NCI-H2227 (cell line): Measurements from ENCODE around the gene NLGN3.

Experiments used
- DNase-seq: peaks from one replicate; lab custom pipeline; 2025; ENCODE audit not compliant: unreplicated experiment; lab: John Stamatoyannopoulos, UW

NLGN3 gene

DNA sequence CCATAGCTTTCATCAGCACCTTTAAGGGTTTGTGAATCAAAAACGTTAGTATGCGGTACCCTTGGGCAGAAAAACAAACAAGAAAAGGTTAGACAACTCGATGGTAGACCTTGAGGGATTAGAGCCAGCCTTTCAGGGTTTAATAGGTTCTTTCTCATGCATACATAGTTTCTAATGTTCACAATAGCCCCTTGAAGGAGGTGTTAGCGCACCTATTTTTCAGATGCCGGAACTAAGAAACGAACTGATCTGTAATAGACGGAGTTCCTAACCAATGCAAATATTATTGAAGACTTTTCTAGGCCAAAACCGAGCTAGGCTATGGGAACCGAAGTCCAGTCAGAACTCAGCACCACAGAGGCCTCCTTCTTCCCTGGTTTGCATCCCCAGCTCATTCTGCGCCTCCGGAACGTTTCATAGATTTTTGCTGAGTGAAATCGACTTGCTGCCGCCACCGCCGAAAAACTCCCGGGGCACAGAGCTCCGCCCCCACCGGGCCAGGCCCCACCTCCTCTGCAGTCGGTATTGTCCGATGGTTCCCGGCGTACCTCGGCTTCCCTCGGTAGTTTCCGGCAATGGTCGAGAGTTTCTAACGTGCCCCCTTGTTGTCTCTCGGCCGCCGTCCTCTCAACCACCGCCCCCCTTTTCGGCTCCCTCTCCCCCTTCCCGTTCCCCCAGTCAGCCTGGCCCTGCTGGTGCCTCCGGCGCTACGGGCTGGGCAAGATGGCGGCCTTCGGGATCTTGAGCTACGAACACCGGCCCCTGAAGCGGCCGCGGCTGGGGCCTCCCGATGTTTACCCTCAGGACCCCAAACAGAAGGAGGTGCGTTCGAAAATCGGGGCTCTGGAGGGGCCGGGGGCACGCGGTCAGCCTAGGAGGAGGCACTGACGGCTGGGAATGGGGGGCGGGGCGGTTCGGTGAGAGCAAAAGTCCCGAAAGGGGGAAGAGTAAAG, 26.3 kb upstream of the NLGN3 start, which contains the start of gene MED12:
TSS of gene MED12 (plus strand) at position 565 of the 953 bp plus-strand sequence. CDS start at position 724, 159 bp downstream.
- peak; percentile 94 for DNase-seq

DNA sequence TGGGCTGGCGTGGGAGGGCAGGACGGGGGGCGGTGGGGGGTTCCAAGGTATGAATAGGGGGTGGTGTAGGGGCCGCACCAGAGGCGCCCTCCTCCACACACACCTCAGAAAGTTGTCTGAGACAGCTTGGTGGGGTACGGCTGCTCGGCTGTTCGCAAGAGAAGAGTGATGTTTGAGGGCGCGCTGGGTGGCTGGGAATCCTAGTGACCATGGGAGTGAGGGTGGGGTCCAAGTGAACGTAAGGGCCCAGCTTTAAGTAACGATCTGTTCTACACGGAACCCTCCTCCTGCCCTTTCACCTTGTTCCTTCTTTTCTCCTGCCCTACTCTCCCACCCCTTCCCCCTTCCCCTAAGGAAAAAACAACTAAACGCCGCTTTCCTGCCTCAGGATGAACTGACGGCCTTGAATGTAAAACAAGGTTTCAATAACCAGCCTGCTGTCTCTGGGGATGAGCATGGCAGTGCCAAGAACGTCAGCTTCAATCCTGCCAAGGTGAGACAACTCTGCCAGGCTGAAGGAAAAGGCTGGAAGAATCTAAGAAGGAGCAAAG, 25.6 kb upstream of the NLGN3 start:
- peak; percentile 33 for DNase-seq

DNA sequence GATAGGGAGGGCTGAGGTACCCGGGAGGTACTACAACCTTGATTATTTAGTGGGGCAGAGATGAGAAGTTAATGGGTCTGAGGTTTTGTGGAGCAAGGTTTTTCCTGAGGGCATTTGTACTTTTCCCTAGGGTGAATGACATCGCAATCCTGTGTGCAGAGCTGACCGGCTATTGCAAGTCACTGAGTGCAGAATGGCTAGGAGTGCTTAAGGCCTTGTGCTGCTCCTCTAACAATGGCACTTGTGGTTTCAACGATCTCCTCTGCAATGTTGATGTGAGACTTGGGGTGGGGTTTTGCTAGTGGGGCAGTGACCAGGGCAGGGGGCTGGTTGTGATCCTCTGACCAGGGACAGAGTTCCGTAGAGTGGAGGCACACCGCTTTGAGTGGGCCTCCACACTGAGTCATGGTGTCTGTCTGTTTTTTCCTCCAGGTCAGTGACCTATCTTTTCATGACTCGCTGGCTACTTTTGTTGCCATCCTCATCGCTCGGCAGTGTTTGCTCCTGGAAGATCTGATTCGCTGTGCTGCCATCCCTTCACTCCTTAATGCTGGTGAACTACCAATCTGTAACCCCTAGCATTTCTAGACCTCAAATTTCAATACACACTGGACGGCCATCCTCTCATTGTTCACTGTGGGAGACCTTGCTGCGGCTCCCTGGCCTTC, 16.3 kb upstream of the NLGN3 start:
- DNase-seq = no peak

DNA sequence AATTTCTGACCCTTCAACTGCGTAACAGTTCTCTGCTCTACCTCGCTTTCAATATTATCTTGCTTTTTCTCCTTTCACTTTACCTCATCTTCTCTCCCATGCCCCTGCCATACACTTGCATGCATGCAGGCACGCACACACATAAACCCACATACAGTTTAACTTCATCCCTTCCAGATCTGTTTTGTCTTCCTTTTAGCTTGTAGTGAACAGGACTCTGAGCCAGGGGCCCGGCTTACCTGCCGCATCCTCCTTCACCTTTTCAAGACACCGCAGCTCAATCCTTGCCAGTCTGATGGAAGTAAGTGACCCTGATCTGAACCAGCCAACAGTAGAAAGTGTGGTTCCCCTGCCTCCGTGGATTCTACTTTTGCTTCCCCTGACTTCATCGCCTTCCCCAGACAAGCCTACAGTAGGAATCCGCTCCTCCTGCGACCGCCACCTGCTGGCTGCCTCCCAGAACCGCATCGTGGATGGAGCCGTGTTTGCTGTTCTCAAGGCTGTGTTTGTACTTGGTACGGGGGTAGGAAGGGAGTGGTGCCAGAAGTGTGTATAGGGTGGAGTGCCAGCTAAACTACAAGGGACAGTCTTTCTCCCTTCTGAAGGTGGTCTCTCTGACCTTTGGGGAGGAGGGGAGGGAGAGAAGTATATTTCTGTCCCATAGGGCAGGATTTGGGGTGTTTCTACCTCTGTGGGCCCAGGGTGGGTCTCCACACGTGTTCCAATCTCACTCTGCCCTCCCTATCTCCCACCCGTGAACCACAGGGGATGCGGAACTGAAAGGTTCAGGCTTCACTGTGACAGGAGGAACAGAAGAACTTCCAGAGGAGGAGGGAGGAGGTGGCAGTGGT, 15.5 kb upstream of the NLGN3 start:
- peak; percentile 79 for DNase-seq

DNA sequence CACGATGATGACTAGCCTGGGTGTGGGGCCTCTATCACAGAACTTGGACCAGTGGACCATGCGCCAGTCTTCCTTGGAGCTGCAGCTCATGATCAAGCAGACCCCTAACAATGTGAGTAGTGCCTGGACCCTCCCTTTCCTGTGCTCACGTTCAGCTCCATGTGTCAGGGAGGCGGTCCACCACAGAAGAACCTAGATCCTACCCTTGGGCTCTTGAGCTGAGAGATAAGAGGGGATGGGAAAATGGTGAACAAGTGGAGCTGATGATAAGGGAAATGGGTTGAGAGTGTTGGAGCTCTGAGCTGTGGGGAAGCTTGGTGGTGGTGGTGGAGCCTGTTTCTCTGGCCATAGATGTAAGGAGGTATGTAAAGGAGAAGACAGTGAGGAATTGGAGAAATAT, 13.1 kb upstream of the NLGN3 start:
- no peak for DNase-seq

DNA sequence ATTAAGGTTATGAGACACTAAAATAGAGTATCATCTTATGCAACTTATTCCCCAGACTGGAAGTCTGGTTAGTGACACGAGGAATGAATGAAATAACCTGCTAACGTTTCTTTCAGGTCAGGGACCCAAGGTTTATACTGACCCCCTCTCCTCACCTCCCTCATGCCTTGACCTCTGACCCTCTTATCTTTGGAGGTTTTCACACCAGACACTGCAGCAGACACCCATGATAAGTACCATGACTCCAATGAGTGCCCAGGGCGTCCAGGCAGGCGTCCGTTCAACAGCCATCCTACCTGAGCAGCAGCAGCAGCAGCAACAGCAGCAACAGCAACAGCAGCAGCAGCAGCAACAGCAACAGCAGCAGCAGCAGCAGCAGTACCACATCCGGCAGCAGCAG, 4.2 kb upstream of the NLGN3 start:
- no peak for DNase-seq

DNA sequence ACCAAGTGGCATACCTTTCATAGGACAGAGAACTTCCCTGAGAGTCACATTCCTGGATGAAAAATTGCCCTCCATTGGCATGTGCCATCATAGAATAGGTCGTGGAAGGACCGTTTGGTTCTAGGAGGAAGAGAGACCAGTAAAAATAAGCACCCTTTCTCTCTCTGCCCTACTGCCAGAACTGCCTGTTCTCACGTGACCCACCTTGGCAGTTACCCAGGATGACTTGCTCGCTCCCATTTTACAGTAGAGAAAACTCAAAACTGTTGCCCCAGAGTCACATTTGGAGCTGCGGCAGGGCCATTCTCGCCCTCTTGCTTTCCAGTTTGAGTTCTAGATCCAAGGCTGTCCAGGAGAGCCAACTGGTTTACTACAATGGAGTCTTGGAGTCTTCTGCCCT, 1.1 kb upstream of the NLGN3 start:
- DNase-seq = no peak

DNA sequence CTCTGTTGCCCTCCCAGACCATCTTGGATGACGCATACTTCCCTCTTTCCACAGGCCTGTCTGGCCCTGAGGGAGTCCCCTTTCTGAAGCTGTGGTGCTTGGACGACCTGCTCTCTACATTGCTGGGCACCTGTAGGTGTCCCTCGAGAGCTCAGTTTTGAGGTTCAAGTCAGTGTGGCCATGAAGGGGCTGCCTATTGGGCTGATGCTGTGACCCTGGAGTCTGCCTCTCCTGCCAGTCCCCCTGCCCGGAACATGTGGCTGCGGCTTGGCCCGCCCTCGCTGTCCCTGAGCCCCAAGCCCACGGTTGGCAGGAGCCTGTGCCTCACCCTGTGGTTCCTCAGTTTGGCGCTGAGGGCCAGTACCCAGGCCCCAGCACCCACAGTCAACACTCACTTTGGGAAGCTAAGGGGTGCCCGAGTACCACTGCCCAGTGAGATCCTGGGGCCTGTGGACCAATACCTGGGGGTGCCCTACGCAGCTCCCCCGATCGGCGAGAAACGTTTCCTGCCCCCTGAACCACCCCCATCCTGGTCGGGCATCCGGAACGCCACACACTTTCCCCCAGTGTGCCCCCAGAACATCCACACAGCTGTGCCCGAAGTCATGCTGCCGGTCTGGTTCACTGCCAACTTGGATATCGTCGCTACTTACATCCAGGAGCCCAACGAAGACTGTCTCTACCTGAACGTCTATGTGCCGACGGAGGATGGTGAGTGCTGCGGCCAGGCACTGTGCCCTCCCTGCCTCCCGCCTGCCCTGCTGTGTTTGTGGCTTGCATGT, 3.0 kb downstream of the NLGN3 start:
- no peak for DNase-seq

DNA sequence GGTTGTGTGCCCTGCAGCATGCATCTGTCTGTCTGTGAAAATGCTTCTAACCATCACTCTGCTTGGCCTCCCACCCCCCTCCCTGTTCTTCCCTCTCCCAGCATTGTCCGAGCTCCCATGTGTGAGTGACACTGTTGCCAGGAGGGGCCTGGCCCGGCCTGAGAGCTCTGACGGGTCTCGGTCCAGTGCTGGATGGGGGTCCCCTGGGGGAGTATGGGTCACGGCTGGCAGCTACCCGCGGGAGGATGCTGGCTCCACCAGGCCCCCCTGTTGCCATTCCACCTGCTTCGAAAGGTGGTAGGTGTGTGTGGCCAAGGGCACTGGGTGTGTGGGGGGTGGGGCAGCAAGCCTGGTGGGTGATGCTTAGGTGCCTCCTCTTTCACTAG, 3.6 kb downstream of the NLGN3 start:
- DNase-seq = no peak

DNA sequence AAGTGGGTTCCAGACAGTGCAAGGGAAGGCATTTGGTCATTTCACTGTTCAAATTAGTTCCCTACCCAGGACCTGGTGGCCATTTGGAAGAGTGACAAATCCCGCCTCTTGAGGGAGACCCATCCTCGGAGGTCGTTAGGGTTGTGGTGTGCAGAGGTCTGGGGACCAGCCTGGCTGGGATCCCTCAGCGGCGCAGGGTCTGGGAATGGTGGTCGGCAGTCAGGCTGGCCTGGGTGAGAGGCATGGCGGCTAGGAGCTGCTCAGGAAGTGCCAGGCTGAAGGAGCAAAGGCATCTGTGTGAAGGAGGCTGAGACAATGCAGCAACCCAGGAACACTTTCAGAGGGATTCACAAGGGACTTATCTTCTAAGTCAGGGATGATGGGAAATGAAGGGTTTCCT, 6.7 kb downstream of the NLGN3 start:
- no peak for DNase-seq

DNA sequence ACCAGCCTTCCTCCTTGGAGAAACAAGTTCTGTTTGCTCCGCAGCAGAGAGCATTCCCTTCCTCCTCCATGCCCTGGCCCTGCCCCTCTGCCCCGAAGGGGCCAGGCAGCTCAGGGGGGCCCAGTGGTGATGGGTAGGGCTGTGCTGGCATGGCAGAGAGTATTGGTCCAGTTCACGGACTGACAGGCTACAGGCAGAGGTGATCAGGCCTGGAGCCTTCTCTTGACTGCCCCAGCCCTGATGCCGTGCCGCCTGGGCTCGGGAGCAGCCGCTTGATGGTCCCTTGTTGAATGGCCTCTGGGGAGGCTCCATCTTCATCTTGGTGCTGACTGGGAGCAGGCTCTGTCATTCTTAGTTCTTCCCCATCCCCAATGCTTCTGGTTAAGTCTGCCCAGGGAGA, 9.6 kb downstream of the NLGN3 start:
- no peak for DNase-seq

DNA sequence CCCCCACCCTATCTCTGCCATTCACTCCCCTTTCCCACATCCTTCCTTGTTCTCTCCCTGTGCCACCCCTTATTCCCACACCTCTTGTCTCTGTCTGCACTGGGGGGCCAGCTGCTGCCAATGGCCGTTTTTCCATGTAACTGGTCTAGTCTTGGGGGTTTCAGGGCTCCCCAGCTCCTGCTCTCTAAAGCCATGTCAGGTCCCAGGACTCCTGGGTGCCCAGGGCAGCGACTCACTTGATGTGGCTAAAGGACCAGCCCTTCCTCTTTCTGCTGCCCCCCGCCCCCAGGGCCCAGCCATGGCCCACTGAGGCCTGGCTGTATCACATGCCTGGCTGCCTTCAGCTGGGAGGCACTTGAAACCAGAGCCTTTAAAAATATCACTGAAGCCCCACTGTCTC, 10.0 kb downstream of the NLGN3 start:
- DNase-seq = no peak

DNA sequence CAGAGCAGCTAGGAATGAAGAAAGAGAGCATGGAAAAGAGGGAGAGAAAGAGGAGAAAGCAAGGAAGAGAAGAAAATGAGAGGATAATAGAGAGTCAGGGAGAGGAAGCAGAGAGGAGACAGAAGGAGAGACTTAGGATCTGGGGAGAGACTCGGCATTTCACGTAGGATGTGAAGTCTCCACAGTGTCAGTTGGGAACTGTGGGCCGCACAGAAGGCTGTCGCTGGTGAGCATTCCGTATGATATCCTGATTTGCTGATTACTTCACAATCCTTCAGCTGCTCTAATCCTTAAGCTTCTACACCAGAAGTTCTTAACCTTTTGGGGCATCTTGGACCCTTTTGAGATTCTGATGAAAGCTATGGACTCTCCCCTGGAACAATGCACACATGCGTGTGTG, 14.0 kb downstream of the NLGN3 start:
- no peak for DNase-seq

DNA sequence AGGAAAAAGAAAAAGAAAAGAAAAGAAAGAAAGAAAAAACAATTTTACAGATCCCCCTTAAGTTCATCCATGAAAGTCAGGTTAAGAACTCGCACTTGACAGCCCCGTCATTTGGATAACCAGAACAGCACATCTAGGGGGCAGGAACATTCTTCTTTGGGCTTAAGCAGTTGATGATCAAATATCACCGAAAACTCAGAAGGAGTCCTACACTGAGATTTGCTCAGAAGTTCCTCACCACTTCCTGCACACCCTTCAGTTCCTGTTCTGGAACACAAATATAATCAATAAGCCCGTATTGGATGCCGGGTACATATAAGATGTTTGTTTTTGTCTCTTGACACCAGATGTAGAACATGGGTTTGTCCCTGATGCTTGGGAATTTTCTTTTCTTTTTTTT, 14.7 kb downstream of the NLGN3 start:
- DNase-seq = no peak

DNA sequence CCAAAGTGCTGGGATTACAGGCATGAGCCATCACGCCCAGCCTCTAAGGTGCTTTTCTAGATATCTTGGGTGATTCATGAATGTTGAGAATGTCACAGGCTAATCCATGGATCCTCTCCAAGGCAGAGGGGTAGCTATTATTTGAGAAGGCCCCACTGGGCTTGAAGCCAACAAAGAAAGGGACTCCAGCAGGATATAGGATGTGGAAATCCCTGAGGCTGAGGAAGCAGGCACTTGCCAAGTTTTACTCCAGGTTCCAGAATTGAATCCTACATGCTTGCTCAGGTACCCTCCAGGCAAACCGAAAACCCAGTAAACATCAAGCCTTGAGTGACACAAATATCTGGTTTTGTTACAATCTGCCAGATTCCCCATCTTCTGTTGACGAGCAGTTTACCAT, 15.8 kb downstream of the NLGN3 start:
- no peak for DNase-seq

DNA sequence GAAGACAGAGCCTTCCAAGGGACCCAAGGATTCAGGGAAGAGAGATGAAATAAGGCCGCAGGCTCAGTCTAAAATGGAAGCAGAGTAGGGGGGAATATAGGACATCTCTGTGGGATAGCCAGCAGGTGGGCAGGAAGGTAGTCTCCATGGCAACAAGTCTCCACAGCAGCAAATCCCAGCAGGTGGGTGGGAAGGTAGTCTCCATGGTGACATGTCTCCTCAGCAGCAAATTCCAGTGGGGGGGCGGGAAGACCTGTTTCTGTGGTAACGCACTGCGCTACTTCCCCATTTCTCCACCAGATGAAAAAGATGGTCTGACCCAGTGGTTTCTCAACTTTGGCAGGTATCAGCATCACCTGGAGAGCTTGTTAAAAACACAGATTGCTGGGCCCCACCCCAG, 18.3 kb downstream of the NLGN3 start:
- peak; percentile 72 for DNase-seq

DNA sequence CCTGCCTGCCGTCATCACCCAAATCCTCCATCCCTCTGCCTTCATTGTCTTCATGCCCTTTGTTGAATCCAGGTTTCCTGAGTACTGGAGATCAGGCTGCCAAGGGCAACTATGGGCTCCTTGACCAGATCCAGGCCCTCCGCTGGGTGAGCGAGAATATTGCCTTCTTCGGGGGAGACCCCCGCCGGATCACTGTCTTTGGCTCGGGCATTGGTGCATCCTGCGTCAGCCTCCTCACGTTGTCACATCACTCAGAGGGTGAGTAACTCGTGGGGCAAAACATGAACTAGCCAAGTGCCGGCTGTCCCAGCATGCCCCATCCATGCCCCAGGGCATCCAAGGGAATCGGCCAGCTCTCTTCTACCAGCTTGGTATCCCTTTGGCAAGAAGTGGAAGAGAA, 19.4 kb downstream of the NLGN3 start:
- DNase-seq = no peak

DNA sequence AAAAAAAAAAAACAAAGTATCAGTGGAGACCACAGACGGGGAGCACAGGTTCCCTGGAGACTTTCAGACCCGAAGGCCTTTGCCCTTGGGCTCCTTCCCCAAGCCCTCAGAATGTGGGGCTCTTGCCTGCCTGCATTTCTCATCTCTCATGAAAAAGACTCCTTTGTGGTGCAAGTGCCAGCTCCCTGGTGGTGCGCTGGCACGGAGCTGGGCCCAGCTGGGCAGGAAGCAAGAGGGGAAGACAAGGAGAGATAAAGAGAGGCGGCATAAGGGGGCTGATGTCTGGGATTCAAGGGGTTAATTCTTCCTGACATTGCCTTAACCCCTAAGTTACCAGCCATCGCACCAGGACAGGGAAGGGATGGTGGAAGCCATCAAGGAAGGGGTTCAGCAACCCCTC, 21.8 kb downstream of the NLGN3 start:
- DNase-seq = no peak

DNA sequence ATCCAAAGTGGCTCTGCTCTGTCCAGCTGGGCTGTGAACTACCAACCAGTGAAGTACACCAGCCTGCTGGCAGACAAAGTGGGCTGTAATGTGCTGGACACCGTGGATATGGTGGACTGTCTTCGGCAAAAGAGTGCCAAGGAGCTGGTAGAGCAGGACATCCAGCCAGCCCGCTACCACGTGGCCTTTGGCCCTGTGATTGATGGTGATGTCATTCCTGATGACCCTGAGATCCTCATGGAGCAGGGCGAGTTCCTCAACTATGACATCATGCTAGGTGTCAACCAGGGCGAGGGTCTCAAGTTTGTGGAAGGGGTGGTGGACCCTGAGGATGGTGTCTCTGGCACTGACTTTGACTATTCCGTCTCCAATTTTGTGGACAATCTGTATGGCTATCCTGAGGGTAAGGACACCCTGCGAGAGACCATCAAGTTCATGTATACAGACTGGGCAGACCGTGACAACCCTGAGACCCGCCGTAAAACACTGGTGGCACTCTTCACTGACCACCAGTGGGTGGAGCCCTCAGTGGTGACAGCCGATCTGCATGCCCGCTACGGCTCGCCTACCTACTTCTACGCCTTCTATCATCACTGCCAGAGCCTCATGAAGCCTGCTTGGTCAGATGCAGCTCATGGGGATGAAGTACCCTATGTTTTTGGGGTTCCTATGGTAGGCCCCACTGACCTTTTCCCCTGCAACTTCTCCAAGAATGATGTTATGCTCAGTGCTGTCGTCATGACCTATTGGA, 22.6 kb downstream of the NLGN3 start:
- DNase-seq = no peak

DNA sequence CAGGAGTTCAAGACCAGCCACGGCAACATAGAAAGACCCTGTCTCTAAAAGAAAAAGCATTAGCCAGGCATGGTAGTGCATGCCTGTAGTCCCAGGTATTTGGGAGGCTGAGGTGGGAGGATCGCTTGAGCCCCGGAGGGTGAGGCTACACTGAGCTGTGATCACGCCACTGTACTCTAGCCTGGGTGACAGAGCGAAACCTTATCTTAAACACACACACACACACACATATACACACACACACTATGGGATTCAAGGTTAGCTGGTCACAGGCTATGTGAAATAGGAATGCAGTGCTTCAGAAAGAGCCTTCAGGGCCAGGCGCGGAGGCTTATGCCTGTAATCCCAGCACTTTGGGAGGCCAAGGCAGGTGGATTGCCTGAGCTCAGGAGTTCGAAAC, 23.5 kb downstream of the NLGN3 start:
- DNase-seq = no peak
